HG03457 (cell line): ENCODE results near the gene AACS.

Source experiments
- ATAC-seq: cut with Tn5 transposase; IDR thresholded peaks from one replicate; pipeline ENCODE4 v1.9.1; 2021; ENCODE audit warnings: moderate number of reproducible peaks; ENCODE audit not compliant: unreplicated experiment

AACS gene

DNA sequence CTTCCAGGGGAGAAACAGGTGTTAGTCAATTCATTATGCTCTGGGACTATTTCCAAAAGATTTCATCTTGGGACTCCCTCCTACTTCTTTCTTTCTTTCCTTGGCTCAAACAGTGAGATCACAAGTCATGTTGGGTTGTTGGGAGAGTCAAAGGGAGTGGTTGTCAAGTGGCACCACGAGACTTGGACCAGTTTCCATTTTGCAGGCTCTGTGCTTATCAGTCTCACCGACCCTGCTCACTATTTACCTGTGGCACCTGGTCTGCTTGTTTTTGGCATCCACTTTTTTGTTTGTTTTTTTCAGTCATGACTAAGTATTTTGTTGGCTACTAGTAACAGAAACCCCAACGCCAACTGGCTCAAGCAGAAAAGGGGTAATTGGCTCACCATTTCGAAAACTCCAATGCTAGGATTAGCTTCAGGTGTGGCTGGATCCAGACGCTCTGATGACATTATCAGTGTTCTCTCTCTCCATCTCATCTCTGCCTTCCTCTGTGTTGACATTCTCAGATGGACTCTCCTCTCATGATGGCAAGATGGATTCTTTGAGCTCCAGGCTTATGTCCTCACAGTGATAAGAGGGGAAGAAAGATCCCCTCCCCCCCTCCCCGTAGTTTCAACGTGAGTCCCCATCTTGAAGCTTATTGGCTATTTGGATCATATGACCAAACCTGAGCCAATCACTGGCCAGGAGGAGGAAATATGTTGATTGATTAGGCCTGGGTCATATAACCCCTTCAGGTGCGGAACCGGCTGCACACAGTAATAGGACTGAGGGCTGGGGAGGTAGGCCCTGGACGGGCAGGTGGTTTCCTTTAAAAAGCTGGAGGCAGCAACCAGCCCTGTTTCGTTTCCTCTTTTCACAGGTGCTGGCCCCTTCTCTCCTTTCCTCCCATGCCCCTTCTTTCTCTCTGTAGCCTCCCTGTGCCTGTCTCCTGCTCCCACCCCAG lies 84.2 kb downstream of the AACS start:
- peak; percentile 97 for ATAC-seq

- no peak for ATAC-seq
Measured at GRCh38 chr12:125151284-125151683, 86.0 kb downstream of the AACS start.

DNA sequence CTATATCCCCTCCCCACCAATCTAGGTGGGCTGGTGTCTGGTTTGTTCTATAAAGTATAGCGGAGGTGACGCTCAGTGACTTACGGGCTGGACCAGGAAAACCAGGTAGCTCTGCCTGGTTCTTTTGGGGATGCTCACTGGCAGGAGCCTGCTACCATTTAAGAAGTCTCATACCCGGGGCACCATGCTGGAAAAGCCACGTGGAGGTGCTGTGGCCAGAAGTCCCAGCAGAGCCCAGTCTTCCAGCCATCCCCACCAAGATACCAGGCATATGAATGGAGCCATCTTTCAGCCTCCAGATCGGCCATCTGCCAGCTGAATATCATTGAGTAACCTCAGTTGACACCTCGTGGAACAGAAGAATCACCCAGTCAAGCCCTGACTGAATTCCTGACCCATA lies 87.2 kb downstream of the AACS start:
- no peak for ATAC-seq

GRCh38 chr12:125155366-125155765 lies 90.1 kb downstream of the AACS start:
- no peak for ATAC-seq

DNA sequence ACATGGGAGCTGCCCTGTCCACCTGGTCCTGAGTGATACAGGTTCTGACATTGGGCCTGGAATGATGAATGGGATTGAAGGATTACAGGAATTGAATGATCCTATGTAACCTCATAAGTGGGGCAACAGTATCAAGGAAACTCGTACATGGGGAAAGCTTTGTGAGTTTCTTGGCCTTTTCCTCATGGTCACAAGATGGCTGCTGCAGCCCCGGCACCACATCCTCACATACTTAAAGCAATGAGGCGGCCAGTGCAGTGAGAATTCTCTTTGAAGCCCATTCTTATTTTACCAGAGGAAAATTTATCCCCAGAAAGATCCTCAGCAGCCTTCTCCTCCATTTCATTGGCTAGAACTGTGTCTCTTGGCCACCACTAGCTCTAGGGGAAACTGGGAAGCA lies 91.9 kb downstream of the AACS start:
- ATAC-seq, result no peak

- no peak for ATAC-seq
Measured at GRCh38 chr12:125159702-125160101, 94.5 kb downstream of the AACS start.

- ATAC-seq, result no peak
Measured at GRCh38 chr12:125160281-125160955, 95.2 kb downstream of the AACS start.

GRCh38 chr12:125161712-125162022 lies 96.4 kb downstream of the AACS start:
- no peak for ATAC-seq

DNA sequence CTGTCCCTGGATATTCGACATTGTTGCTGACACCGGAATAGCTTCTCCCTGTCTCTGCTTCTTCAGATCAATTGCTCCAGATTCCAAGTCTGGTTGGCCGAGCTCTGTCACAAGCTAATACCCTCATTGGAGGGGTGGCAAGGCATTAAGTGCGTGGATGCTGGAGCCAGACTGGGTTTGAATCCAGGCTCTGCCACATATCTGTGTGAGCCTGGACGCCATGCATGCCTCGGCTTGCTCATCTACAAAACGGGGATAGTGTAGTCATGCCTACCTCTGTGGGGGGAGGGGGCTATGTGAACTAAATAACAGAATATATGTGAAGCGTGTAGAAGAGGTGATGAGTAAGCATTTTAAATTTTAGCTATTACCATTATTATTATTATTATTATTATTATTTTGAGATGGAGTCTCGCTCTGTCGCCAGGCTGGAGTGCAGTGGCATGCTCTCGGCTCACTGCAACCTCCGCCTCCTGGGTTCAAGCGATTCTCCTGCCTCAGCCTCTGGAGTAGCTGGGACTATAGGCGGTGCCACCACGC lies 97.3 kb downstream of the AACS start:
- no peak for ATAC-seq

- no peak for ATAC-seq
Measured at GRCh38 chr12:125163148-125163547, 97.9 kb downstream of the AACS start.

- ATAC-seq, result no peak
Measured at GRCh38 chr12:125164541-125164940, 99.3 kb downstream of the AACS start.

GRCh38 chr12:125166041-125166440 lies 100.8 kb downstream of the AACS start:
- ATAC-seq, result no peak

GRCh38 chr12:125167658-125168057 lies 102.4 kb downstream of the AACS start:
- no peak for ATAC-seq

DNA sequence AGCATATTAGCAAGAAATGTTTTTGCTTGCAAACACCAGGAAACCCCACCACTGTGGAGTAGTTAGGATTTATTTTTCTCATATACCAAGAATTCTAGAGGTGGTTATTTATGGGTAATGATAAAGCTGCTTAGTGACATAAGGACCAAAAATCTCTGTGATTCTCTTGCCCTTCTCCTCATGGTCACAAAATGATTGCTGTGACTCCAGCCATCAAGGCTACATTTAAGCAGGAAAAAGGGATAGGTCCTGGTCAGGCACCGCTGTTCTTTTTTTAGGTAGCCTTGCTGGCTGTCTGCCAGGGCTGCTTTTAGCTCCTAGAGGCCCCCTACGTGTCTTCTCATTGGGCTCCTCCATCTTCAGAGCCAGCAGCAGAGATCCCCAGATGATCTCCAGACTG lies 104.2 kb downstream of the AACS start:
- no peak for ATAC-seq

DNA sequence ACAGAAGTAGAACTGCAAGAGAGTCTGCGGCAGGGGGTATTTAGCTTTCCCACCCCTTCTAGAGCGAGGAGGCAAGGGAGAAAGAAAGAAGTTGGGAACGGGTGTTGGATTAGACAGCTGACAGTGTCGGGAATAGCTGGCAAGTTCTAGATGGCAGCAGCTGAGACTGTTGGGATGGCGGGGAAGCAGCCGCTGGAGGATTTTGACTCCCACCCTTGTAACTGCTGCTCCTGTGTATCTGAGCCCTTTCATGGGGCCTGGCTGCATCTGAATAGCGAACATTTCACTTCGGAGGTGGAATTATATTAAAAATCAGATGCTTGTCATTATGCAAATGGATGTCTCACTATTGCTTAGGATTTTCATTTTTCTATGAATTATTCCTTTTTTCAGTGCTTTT lies 104.6 kb downstream of the AACS start:
- ATAC-seq, result no peak

DNA sequence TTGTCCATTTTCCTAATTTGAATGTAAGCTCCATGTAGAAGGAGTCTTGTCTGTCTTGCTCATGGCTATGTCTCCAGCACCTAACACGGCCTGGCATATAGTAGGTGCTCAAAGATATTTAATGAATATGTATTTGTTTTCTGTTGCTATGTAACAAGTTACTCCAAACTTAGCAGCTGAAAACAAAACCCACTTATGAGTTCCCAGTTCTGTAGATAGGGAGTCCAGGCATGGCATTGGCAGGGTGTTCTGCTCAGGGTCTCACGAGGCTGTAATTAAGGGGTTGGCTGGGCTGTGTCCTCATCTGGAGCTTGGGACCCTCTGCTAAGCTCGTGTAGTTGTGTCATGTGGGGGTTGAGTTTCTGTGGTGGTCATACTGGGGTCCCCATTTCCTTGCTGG lies 106.0 kb downstream of the AACS start:
- no peak for ATAC-seq

GRCh38 chr12:125172231-125172850 lies 107.1 kb downstream of the AACS start:
- ATAC-seq, result no peak

GRCh38 chr12:125175576-125175975 lies 110.3 kb downstream of the AACS start:
- no peak for ATAC-seq

DNA sequence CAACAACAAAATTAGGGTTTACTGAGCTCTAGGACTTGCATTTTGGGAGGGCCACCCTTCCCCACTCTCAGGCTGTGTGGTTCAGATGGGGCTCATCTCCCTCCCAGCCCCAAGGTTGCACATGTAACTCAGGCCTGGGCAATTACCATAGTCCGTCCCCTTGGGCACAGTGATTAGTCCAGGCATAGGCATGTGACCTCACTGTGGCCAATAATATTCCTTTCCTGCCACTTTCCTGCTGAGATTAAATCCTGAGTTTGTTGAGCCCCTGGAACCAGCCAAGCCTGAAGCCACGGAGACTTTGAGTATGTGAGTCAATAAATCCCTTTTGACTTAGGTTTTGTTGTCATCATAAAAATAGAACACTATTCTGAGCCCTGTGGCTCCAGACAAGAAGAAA lies 113.0 kb downstream of the AACS start:
- no peak for ATAC-seq

- no peak for ATAC-seq
Measured at GRCh38 chr12:125180144-125180543, 114.9 kb downstream of the AACS start.

DNA sequence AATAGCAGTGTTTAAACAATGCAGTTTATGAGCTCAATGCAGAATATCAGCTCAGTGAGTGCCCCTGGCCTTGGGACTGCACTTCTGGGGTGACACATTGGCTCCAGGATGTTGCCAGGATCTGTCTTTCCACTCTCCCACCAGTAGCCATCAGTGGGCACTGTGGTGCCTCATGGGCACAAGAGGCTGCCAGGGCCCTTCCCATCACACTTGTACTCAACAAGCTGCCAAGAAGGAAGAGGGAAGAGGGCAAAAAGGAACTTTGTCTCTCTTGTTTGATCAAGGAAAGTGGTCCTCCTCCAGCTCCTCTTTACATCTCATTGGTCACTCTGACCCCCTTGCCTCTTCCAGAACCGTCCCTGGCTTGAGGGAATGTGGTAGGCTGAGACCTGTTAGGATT lies 115.9 kb downstream of the AACS start:
- no peak for ATAC-seq
